Loucy (cell line): ENCODE data around the gene CNOT6.
"Not testable (repeated sequence)": the region's sequence is repeated elsewhere in the genome, so short reads cannot be mapped to it uniquely, and the experiment has no call there.

Experiments
- H2AFZ ChIP-seq: fragments of 200-600 bp; sonication (generic); 2 replicates; pipeline ENCODE4 v1.6.0; 2016; ENCODE audit warnings: antibody characterized with exemption, mild to moderate bottlenecking, low read length, moderate library complexity
- H3F3A ChIP-seq: fragments of 200-600 bp; 2 replicates; pipeline ENCODE4 v1.6.0; 2016; ENCODE audit warnings: antibody characterized with exemption, low read depth, mild to moderate bottlenecking
- H3K27me3 ChIP-seq: fragments of 200-600 bp; sonication (generic); 2 replicates; pipeline ENCODE4 v1.6.1; 2014; ENCODE audit warnings: low read length, mild to moderate bottlenecking; ENCODE audit not compliant: insufficient read depth, poor library complexity, severe bottlenecking
- H3K36me3 ChIP-seq: fragments of 200-600 bp; sonication (generic); 2 replicates; pipeline ENCODE4 v1.6.1; 2016; ENCODE audit warnings: low read length; ENCODE audit not compliant: insufficient read depth
- H3K4me1 ChIP-seq: fragments of 200-600 bp; sonication (generic); 2 replicates; pipeline ENCODE4 v1.5.1; 2014; ENCODE audit warnings: low read length, mild to moderate bottlenecking; ENCODE audit not compliant: insufficient read depth, poor library complexity, severe bottlenecking
- H3K4me2 ChIP-seq: fragments of 200-600 bp; sonication (generic); 2 replicates; pipeline ENCODE4 v1.6.0; 2014; ENCODE audit warnings: antibody characterized with exemption, low read length, low read depth, mild to moderate bottlenecking; ENCODE audit not compliant: poor library complexity, severe bottlenecking
- H3K4me3 ChIP-seq: fragments of 200-600 bp; sonication (generic); 2 replicates; pipeline ENCODE4 v1.5.1; 2014; ENCODE audit warnings: low read length, mild to moderate bottlenecking, mixed read lengths; ENCODE audit not compliant: poor library complexity, severe bottlenecking
- H3K79me2 ChIP-seq: fragments of 200-600 bp; sonication (generic); 2 replicates; pipeline ENCODE4 v1.6.1; 2014; ENCODE audit warnings: low read length; ENCODE audit not compliant: insufficient read depth
- H3K9ac ChIP-seq: fragments of 200-600 bp; sonication (generic); 2 replicates; pipeline ENCODE4 v1.6.0; 2014; ENCODE audit warnings: mild to moderate bottlenecking, low read depth, low read length, moderate library complexity; ENCODE audit not compliant: poor library complexity, severe bottlenecking
- H3K9me2 ChIP-seq: fragments of 200-600 bp; sonication (generic); replicated peaks from 2 replicates; pipeline ENCODE4 v1.6.1; 2016; ENCODE audit warnings: low read depth, low read length, mixed read lengths
- H3K9me3 ChIP-seq: fragments of 200-600 bp; sonication (generic); 2 replicates; pipeline ENCODE4 v1.6.1; 2014; ENCODE audit warnings: mild to moderate bottlenecking, antibody characterized with exemption, low read length, low read depth; ENCODE audit not compliant: insufficient read depth
- H4K20me1 ChIP-seq: fragments of 200-600 bp; sonication (generic); 2 replicates; pipeline ENCODE4 v1.6.0; 2014; ENCODE audit warnings: antibody characterized with exemption, low read length, mild to moderate bottlenecking; ENCODE audit not compliant: insufficient read depth, poor library complexity, severe bottlenecking
- EZH2phosphoT487 ChIP-seq: fragments of 200-600 bp; IDR thresholded peaks from 2 replicates; pipeline ENCODE4 v1.6.1; 2018; ENCODE audit warnings: antibody characterized with exemption, mild to moderate bottlenecking, moderate library complexity, borderline replicate concordance
- TF ChIP-seq, protein P1 (sequence below): fragments of 200-600 bp; sonication (generic); conservative IDR thresholded peaks from 2 replicates; pipeline ENCODE4 v1.5.1; 2014; ENCODE audit warnings: mild to moderate bottlenecking, antibody characterized with exemption, low read length

CNOT6 gene

DNA sequence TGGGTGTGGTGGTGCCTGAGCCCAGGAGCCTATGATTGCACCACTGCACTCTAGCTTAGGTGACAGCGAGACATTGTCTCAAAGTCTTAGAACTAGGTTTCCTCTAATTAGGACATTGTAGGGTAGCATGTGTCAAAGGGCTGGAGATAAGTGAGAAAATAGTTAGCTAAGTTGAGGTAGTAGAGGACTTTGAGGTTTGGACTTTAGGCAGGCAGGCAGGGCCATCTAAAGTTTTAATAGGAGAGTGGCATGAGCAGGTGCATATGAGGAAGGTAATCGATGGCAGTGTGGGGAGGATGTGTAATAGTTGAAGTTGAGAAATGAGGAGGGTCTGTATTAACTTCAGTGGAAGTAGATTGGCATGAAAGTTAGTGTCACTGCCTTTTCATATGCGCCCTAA lies 21.1 kb downstream of the CNOT6 start:
- Histone ChIP-seq H3K4me2 (no peak overlapping the region), H4K20me1 (peaks cover 17% of the 10 kb centered on the region), H2AFZ (no peak overlapping the region), H3K9me3 (no peaks in the 10 kb centered on the region), H3K36me3 (no peaks in the 10 kb centered on the region), H3K9ac (no peak overlapping the region), H3K4me3 (no peak overlapping the region), H3K27me3 (no peaks in the 10 kb centered on the region), H3K79me2 (peaks cover 73% of the 10 kb centered on the region), H3F3A (no peaks in the 10 kb centered on the region), H3K4me1 (no peaks in the 10 kb centered on the region), H3K9me2 (no peaks in the 10 kb centered on the region)
- TF ChIP-seq, protein P1, sequence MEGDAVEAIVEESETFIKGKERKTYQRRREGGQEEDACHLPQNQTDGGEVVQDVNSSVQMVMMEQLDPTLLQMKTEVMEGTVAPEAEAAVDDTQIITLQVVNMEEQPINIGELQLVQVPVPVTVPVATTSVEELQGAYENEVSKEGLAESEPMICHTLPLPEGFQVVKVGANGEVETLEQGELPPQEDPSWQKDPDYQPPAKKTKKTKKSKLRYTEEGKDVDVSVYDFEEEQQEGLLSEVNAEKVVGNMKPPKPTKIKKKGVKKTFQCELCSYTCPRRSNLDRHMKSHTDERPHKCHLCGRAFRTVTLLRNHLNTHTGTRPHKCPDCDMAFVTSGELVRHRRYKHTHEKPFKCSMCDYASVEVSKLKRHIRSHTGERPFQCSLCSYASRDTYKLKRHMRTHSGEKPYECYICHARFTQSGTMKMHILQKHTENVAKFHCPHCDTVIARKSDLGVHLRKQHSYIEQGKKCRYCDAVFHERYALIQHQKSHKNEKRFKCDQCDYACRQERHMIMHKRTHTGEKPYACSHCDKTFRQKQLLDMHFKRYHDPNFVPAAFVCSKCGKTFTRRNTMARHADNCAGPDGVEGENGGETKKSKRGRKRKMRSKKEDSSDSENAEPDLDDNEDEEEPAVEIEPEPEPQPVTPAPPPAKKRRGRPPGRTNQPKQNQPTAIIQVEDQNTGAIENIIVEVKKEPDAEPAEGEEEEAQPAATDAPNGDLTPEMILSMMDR = no peak
- no peak for TF ChIP-seq EZH2phosphoT487

- H4K20me1 ChIP-seq = peaks cover 18% of the 10 kb centered on the region
- not testable (repeated sequence) for H3K4me1 ChIP-seq, H3K36me3 ChIP-seq, H3K9ac ChIP-seq, H3F3A ChIP-seq, H3K27me3 ChIP-seq, H3K9me2 ChIP-seq, H3K9me3 ChIP-seq, H3K4me3 ChIP-seq, H3K4me2 ChIP-seq, H2AFZ ChIP-seq
- peaks cover 72% of the 10 kb centered on the region for H3K79me2 ChIP-seq
Measured at GRCh38 chr5:180515974-180516373, 21.8 kb downstream of the CNOT6 start.

DNA sequence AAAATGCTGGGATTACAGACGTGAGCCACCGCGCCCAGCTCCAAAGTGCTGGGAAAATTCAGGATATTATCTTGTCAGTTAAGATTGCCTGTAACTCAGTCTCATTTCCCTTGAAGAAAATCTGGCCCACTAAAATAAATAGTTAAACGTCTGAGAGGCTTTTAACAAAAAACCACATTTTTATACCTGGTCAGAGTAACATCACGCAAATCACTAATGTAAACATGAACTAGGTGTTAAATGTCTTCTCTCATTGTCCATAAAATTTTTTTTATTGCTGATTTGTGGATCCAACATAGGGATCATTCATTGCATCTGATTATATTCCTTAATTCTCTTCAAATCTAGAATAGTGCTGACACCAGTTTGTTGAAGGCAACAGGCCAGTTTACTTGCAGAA lies 22.3 kb downstream of the CNOT6 start:
- Histone ChIP-seq H3F3A (no peaks in the 10 kb centered on the region), H3K27me3 (no peaks in the 10 kb centered on the region), H3K4me2 (no peak overlapping the region), H3K9me2 (no peaks in the 10 kb centered on the region), H3K4me1 (no peaks in the 10 kb centered on the region), H3K4me3 (no peak overlapping the region), H3K9ac (no peak overlapping the region), H2AFZ (no peak overlapping the region), H3K9me3 (no peaks in the 10 kb centered on the region), H3K79me2 (peaks cover 77% of the 10 kb centered on the region), H4K20me1 (peaks cover 20% of the 10 kb centered on the region), H3K36me3 (no peaks in the 10 kb centered on the region)
- no peak for TF ChIP-seq EZH2phosphoT487
- TF ChIP-seq, protein P1 = no peak

GRCh38 chr5:180519098-180519497 lies 24.9 kb downstream of the CNOT6 start:
- no peaks in the 10 kb centered on the region for H3K27me3 ChIP-seq
- peaks cover 37% of the 10 kb centered on the region for H4K20me1 ChIP-seq
- TF ChIP-seq, protein P1 = no peak
- no peak for TF ChIP-seq EZH2phosphoT487
- no peak overlapping the region for H2AFZ ChIP-seq
- H3K4me3 ChIP-seq = no peak overlapping the region
- no peaks in the 10 kb centered on the region for H3K4me1 ChIP-seq
- no peaks in the 10 kb centered on the region for H3K36me3 ChIP-seq
- H3K9me2 ChIP-seq = no peaks in the 10 kb centered on the region
- H3K9ac ChIP-seq = no peak overlapping the region
- peaks cover 95% of the 10 kb centered on the region for H3K79me2 ChIP-seq
- H3K4me2 ChIP-seq = no peak overlapping the region
- H3K9me3 ChIP-seq = no peaks in the 10 kb centered on the region
- no peaks in the 10 kb centered on the region for H3F3A ChIP-seq
